B cell (primary cell): ENCODE data around the gene CDKN2B. TPM values are rescaled to one million over a fixed set of nuclear protein-coding genes. Genes with fewer than 3 reads are reported as not detected.

Experiments
- ATAC-seq: fragments of 200-7000 bp; cut with Tn5 transposase; one replicate; pipeline ENCODE4 v1.10.0; 2021; ENCODE audit warnings: low read depth, mild to moderate bottlenecking, moderate number of reproducible peaks, moderate library complexity
- CTCF ChIA-PET: fragments of 350-600 bp; sonication (Branson Sonifier 250); formaldehyde crosslinking; loops from one replicate; lab custom pipeline; 2021; ENCODE audit warnings: antibody characterized with exemption, inconsistent platforms; lab: Charles Lee
- POLR2A ChIA-PET: fragments of 350-600 bp; sonication (Branson Sonifier 250); formaldehyde crosslinking; loops from one replicate; lab custom pipeline; 2021; ENCODE audit warnings: antibody characterized with exemption; lab: Charles Lee
- DNase-seq: peaks from one replicate; pipeline ENCODE4 v3.0.0; 2013
- H2AFZ ChIP-seq: 2 replicates; pipeline ENCODE4 v1.6.1; 2012; ENCODE audit warnings: mild to moderate bottlenecking, low read depth, low read length; ENCODE audit not compliant: insufficient read depth, poor library complexity, severe bottlenecking
- H3K27ac ChIP-seq, 2 donors: 1 replicate in 1 of 2; 2 replicates in 1 of 2; pipeline ENCODE4 v1.5.1; 2012 to 2013; ENCODE audit warnings: low read length in 2 of 2, mild to moderate bottlenecking in 2 of 2, moderate library complexity in 1 of 2
- H3K27me3 ChIP-seq, 4 experiments: fragments of 200-600 bp in 1 of 4; sonication (generic) in 1 of 4; replicated peaks in 1 of 4; 1 replicate in 2 of 4; 2 replicates in 2 of 4; pipeline versions ENCODE4 v1.6.1 to v1.7.0; 2013 to 2016; ENCODE audit warnings: low read length in 3 of 4, mild to moderate bottlenecking in 2 of 4, mixed read lengths in 1 of 4, moderate library complexity in 1 of 4; ENCODE audit not compliant: insufficient read depth in 4 of 4, control insufficient read depth in 3 of 4; ENCODE audit errors: control extremely low read depth in 1 of 4
- H3K36me3 ChIP-seq, 2 experiments: replicated peaks in 1 of 2; 1 replicate in 1 of 2; 2 replicates in 1 of 2; pipeline versions ENCODE4 v1.6.1 to v1.7.1; 2013; ENCODE audit warnings: low read length in 1 of 2; ENCODE audit not compliant: insufficient read depth in 2 of 2, control insufficient read depth in 1 of 2; ENCODE audit errors: control extremely low read depth in 1 of 2, extremely low read depth in 1 of 2
- H3K4me1 ChIP-seq, 2 donors: fragments of 200-600 bp in 1 of 2; sonication (generic) in 1 of 2; 1 replicate in 1 of 2; 2 replicates in 1 of 2; pipeline versions ENCODE4 v1.5.1 to v1.6.1; 2013 to 2017; ENCODE audit warnings: low read length in 2 of 2; ENCODE audit not compliant: control insufficient read depth in 2 of 2, insufficient read depth in 2 of 2
- H3K4me2 ChIP-seq: replicated peaks from 2 replicates; pipeline ENCODE3; 2012; ENCODE audit warnings: mild to moderate bottlenecking, low read depth, low read length; ENCODE audit not compliant: poor library complexity, severe bottlenecking
- H3K4me3 ChIP-seq, 5 experiments: fragments of 200-600 bp in 1 of 5; sonication (generic) in 1 of 5; 1 replicate in 3 of 5; 2 replicates in 2 of 5; pipeline versions ENCODE4 v1.5.1 to v1.7.0; 2011 to 2016; ENCODE audit warnings: low read length in 4 of 5, mild to moderate bottlenecking in 4 of 5, low read depth in 2 of 5, control low read depth in 1 of 5, moderate library complexity in 1 of 5; ENCODE audit not compliant: insufficient read depth in 1 of 5; ENCODE audit errors: control extremely low read depth in 1 of 5, extremely low read depth in 1 of 5
- H3K79me2 ChIP-seq: fragments of 200-600 bp; sonication (generic); one replicate; pipeline ENCODE4 v1.6.0; 2016; ENCODE audit warnings: low read length; ENCODE audit not compliant: control insufficient read depth, insufficient read depth
- H3K9ac ChIP-seq: fragments of 200-600 bp; sonication (generic); 2 replicates; pipeline ENCODE4 v1.6.1; 2017; ENCODE audit warnings: mild to moderate bottlenecking, low read length, moderate library complexity
- H3K9me3 ChIP-seq, 3 donors: one replicate each; pipeline versions ENCODE4 v1.6.1 to v1.7.1; 2013; ENCODE audit warnings: low read length in 2 of 3; ENCODE audit not compliant: control insufficient read depth in 2 of 3, insufficient read depth in 1 of 3; ENCODE audit errors: control extremely low read depth in 1 of 3
- H4K20me1 ChIP-seq: 2 replicates; pipeline ENCODE4 v1.6.0; 2012; ENCODE audit warnings: mild to moderate bottlenecking, low read length; ENCODE audit not compliant: insufficient read depth, control insufficient read depth, poor library complexity, severe bottlenecking
- H3K27ac Mint-ChIP-seq: one replicate; pipeline ENCODE4 v1.8.0; 2021; ENCODE audit warnings: mixed read lengths
- H3K27me3 Mint-ChIP-seq: one replicate; pipeline ENCODE4 v1.8.0; 2021; ENCODE audit warnings: mixed read lengths
- H3K4me1 Mint-ChIP-seq: one replicate; pipeline ENCODE4 v1.8.0; 2021; ENCODE audit warnings: mixed read lengths
- H3K4me3 Mint-ChIP-seq: one replicate; pipeline ENCODE4 v1.8.0; 2021; ENCODE audit warnings: mixed read lengths
- H3K9me3 Mint-ChIP-seq: one replicate; pipeline ENCODE4 v1.8.0; 2022; ENCODE audit warnings: mixed read lengths; ENCODE audit not compliant: insufficient read depth
- CTCF ChIP-seq: fragments of 200-600 bp; IDR thresholded peaks from one replicate; pipeline ENCODE4 v1.8.0; 2022; ENCODE audit warnings: antibody characterized with exemption, mild to moderate bottlenecking
- EZH2 ChIP-seq: IDR thresholded peaks from 2 replicates; pipeline ENCODE4 v1.6.1; 2012; ENCODE audit warnings: borderline replicate concordance, low read depth, mild to moderate bottlenecking, moderate library complexity, low read length; ENCODE audit not compliant: insufficient read depth, poor library complexity, severe bottlenecking
- WGBS: methylation state at CpG from one replicate; pipeline ENCODE4 v1.1.5; 2013; ENCODE audit warnings: missing lambda C conversion rate; ENCODE audit not compliant: insufficient coverage; 5-methylcytosine and 5-hydroxymethylcytosine counted together
- intact Hi-C: fragments of 100-400 bp; cut with micrococcal nuclease; formaldehyde crosslinking; loops from one replicate; pipeline ENCODE4 v1.10.0; 2022
- polyA plus RNA-seq: library from polyadenylated mRNA; depleted of rRNA; stranded (reverse); fragments of >200 nt; gene quantifications from 2 replicates; pipeline ENCODE4 v1.2.3, GENCODE V29; 2012
- total RNA-seq, 2 donors: library from RNA; stranded (reverse); fragments of 120-200 nt in 1 of 2; gene quantifications; 1 replicate in 1 of 2; 2 replicates in 1 of 2; pipeline versions ENCODE4 v1.2.3 to v1.2.4, GENCODE V29; 2013 to 2022

Gene CDKN2B
- total and polyA plus RNA-seq, 2 donors (not counting 1 experiment from before 2014, with no cell fraction given), result 0.36 to 0.42 TPM

GRCh38 chr9:22009506-22009867 lies 382 bp upstream of the CDKN2B start:
- H3K27me3 Mint-ChIP-seq, result peaks cover 30% of the 10 kb centered on the region
- peak; percentile 25 for ATAC-seq

More at GRCh38 chr9:22009506-22009867, 382 bp upstream of the CDKN2B start:
- H3K4me1 ChIP-seq, result peaks cover 30 to 36% of the 10 kb centered on the region in 2 donors
- no peak overlapping the region for H3K27ac ChIP-seq
- H3K9me3 ChIP-seq, result peaks cover 0 to 16% (median 0%) of the 10 kb centered on the region in 3 donors
- H3K36me3 ChIP-seq, result no peaks in the 10 kb centered on the region
- 3% methylated on average over 3 of the region's 6 CpGs for WGBS
- no peaks in the 10 kb centered on the region for H3K79me2 ChIP-seq
- peak overlapping the region; percentile 34 to 78 (median 69) for H3K4me3 ChIP-seq
- H3K4me2 ChIP-seq, result peak overlapping the region; percentile 96
- H3K9ac ChIP-seq, result peak overlapping the region; percentile 83
- Mint-ChIP-seq H3K9me3 (no peaks in the 10 kb centered on the region), H3K27ac (peak overlapping the region; percentile 41), H3K4me3 (peak overlapping the region; percentile 86), H3K4me1 (peaks cover 30% of the 10 kb centered on the region)
- intact Hi-C loops, result loop anchor here (1.0 to 2.0 kb wide), 2 partner anchors 231 to 443 kb away; no protein-coding TSS in a partner anchor
- H4K20me1 ChIP-seq, result peaks cover 8% of the 10 kb centered on the region
- ChIA-PET POLR2A (interaction anchor here (1.5 kb wide), 1 partner anchor 15 kb away, joined by 7 read pairs; the partner anchor contains the start of genes CDKN2A and CDKN2B-AS1), CTCF (interaction anchor here (0.9 to 6.0 kb wide), 29 partner anchors 9 to 236 kb away, joined by 3 to 105 read pairs (median 8); partner anchors contain the start of genes CDKN2A, CDKN2B-AS1 and MTAP)
- peaks cover 0 to 48% (median 42%) of the 10 kb centered on the region in 4 experiments for H3K27me3 ChIP-seq
- H2AFZ ChIP-seq, result peak overlapping the region; percentile 86
- TF ChIP-seq EZH2 (no peak), CTCF (no peak)
- DNase-seq, result no peak
